ENCODE data around the gene MAP10. TPM values are rescaled to one million over a fixed set of nuclear protein-coding genes. Genes with fewer than 3 reads are reported as not detected.

MAP10 gene
- total RNA-seq, 1 experiment from 2014 or later: 2.7 TPM

DNA sequence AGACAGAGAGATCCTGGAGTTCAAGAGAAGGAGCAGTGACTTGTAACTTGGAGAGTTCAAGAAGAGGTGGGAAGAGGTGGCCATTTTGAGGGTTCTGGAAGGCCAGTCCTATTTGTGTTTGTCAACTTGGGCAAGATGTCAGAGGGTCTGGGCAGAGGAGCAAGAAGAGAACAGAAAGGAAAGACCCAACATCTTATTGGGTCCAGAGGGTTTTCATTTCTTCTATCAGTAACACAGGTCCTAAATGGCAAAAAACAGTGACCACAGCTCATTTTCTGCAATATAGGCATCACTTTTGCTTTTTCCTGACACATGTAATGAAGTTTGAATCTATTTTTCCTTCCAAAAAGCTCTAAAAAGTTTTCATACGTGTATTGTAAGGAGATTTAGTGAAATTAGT, 38.3 kb upstream of the MAP10 start:
- no peak overlapping the region for H3K4me3 Mint-ChIP-seq
- H3K9me3 Mint-ChIP-seq: peaks cover 22% of the 10 kb centered on the region
- no peak overlapping the region for H3K27ac Mint-ChIP-seq
- ATAC-seq (no peak), DNase-seq (ENCODE audit: low spot score) (no peak)
- TF ChIP-seq IRF2 (CRISPR knock-in tag; IDR thresholded peaks at IDR 0.05; ENCODE audit: borderline replicate concordance, low read depth) (no peak), CREM (CRISPR knock-in tag; IDR thresholded peaks at IDR 0.05) (no peak), CBFB (CRISPR knock-in tag; IDR thresholded peaks at IDR 0.05; ENCODE audit: low read depth) (no peak)
- TF ChIP-seq, protein P1, sequence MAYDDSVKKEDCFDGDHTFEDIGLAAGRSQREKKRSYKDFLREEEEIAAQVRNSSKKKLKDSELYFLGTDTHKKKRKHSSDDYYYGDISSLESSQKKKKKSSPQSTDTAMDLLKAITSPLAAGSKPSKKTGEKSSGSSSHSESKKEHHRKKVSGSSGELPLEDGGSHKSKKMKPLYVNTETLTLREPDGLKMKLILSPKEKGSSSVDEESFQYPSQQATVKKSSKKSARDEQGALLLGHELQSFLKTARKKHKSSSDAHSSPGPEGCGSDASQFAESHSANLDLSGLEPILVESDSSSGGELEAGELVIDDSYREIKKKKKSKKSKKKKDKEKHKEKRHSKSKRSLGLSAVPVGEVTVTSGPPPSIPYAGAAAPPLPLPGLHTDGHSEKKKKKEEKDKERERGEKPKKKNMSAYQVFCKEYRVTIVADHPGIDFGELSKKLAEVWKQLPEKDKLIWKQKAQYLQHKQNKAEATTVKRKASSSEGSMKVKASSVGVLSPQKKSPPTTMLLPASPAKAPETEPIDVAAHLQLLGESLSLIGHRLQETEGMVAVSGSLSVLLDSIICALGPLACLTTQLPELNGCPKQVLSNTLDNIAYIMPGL (CRISPR knock-in tag; IDR thresholded peaks at IDR 0.05): no peak
- CTCF ChIA-PET: no interaction called here
- peaks cover 3% of the 10 kb centered on the region for H3K27me3 Mint-ChIP-seq (ENCODE audit: low read depth)
- POLR2A ChIA-PET: no interaction called here
- peaks cover 47% of the 10 kb centered on the region for H3K4me1 Mint-ChIP-seq
- H3K36me3 Mint-ChIP-seq: peaks cover 8% of the 10 kb centered on the region

DNA sequence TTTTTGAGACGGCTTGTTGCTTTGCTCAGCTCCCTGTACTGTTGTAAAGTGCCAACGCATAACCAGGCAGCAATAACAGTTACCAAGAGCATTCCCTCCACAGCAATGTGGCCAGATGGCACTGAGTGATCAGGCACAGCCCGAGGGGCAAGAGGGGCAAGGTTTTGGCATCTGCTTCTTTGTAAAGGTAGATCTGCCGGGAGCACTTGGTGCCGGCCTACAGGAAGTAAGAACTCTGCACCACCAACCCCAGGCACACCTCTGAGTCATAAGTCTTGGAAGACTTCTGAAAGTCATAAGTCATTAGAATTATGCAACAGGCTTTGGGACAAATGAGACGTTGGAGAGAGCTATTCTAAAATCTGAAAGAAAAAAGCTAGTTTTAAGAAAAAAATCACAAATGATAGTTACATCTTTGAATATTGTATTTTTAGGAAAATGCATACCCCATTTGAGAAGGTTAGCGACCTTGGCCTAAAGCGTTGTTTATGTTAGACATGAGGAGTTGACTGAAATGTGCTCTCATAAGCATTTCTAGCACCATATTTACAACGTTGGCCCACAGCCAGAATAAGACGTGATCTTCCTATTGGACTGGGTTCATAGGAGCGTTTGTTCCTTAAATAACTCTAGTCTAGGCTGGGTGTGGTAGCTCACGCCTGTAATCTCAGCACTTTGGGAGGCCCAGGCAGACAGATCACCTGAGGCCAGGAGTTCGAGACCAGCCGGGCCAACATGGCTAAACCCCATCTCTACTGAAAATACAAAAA, 37.7 kb upstream of the MAP10 start:
- H3K4me3 Mint-ChIP-seq: no peak overlapping the region
- peaks cover 3% of the 10 kb centered on the region for H3K27me3 Mint-ChIP-seq (ENCODE audit: low read depth)
- H3K4me1 Mint-ChIP-seq: peaks cover 47% of the 10 kb centered on the region
- H3K9me3 Mint-ChIP-seq: peaks cover 18% of the 10 kb centered on the region
- DNase-seq (ENCODE audit: low spot score) (no peak), ATAC-seq (no peak)
- POLR2A ChIA-PET: no interaction called here
- peaks cover 8% of the 10 kb centered on the region for H3K36me3 Mint-ChIP-seq
- TF ChIP-seq NFYB (CRISPR knock-in tag; conservative IDR thresholded peaks at IDR 0.05; ENCODE audit: low read depth) (no peak), ETV6 (CRISPR knock-in tag; IDR thresholded peaks at IDR 0.05) (no peak), TCF7 (CRISPR knock-in tag; IDR thresholded peaks at IDR 0.05; ENCODE audit: low read depth) (no peak), JAZF1 (CRISPR knock-in tag; IDR thresholded peaks at IDR 0.05) (no peak), GRHL2 (CRISPR knock-in tag; IDR thresholded peaks at IDR 0.05; ENCODE audit: insufficient replicate concordance, severe bottlenecking) (no peak), MYBL2 (CRISPR knock-in tag; IDR thresholded peaks at IDR 0.05) (no peak), OVOL2 (CRISPR knock-in tag; IDR thresholded peaks at IDR 0.05; ENCODE audit: borderline replicate concordance) (no peak), JUN (CRISPR knock-in tag; IDR thresholded peaks at IDR 0.05) (no peak), KAT7 (CRISPR knock-in tag; IDR thresholded peaks at IDR 0.05; ENCODE audit: borderline replicate concordance) (no peak), ATF1 (CRISPR knock-in tag; IDR thresholded peaks at IDR 0.05) (no peak), ZNF416 (CRISPR knock-in tag; IDR thresholded peaks at IDR 0.05) (no peak), SMAD4 (CRISPR knock-in tag; IDR thresholded peaks at IDR 0.05) (no peak)
- TF ChIP-seq, protein P2, sequence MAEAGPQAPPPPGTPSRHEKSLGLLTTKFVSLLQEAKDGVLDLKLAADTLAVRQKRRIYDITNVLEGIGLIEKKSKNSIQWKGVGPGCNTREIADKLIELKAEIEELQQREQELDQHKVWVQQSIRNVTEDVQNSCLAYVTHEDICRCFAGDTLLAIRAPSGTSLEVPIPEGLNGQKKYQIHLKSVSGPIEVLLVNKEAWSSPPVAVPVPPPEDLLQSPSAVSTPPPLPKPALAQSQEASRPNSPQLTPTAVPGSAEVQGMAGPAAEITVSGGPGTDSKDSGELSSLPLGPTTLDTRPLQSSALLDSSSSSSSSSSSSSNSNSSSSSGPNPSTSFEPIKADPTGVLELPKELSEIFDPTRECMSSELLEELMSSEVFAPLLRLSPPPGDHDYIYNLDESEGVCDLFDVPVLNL (CRISPR knock-in tag; IDR thresholded peaks at IDR 0.05; ENCODE audit: borderline replicate concordance, low read depth): no peak
- TF ChIP-seq, protein P3, sequence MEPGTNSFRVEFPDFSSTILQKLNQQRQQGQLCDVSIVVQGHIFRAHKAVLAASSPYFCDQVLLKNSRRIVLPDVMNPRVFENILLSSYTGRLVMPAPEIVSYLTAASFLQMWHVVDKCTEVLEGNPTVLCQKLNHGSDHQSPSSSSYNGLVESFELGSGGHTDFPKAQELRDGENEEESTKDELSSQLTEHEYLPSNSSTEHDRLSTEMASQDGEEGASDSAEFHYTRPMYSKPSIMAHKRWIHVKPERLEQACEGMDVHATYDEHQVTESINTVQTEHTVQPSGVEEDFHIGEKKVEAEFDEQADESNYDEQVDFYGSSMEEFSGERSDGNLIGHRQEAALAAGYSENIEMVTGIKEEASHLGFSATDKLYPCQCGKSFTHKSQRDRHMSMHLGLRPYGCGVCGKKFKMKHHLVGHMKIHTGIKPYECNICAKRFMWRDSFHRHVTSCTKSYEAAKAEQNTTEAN (CRISPR knock-in tag; IDR thresholded peaks at IDR 0.05): no peak
- TF ChIP-seq, protein P4, sequence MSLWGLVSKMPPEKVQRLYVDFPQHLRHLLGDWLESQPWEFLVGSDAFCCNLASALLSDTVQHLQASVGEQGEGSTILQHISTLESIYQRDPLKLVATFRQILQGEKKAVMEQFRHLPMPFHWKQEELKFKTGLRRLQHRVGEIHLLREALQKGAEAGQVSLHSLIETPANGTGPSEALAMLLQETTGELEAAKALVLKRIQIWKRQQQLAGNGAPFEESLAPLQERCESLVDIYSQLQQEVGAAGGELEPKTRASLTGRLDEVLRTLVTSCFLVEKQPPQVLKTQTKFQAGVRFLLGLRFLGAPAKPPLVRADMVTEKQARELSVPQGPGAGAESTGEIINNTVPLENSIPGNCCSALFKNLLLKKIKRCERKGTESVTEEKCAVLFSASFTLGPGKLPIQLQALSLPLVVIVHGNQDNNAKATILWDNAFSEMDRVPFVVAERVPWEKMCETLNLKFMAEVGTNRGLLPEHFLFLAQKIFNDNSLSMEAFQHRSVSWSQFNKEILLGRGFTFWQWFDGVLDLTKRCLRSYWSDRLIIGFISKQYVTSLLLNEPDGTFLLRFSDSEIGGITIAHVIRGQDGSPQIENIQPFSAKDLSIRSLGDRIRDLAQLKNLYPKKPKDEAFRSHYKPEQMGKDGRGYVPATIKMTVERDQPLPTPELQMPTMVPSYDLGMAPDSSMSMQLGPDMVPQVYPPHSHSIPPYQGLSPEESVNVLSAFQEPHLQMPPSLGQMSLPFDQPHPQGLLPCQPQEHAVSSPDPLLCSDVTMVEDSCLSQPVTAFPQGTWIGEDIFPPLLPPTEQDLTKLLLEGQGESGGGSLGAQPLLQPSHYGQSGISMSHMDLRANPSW (CRISPR knock-in tag; conservative IDR thresholded peaks at IDR 0.05; ENCODE audit: low read depth): no peak
- CTCF ChIA-PET: no interaction called here
- no peak overlapping the region for H3K27ac Mint-ChIP-seq

Measured in WTC11 (cell line).